Loucy (cell line): ENCODE data around the gene AKR1B15.

Experiments
- CTCF ChIP-seq: fragments of 200-600 bp; sonication (generic); conservative IDR thresholded peaks from 2 replicates; pipeline ENCODE4 v1.5.1; 2014; ENCODE audit warnings: mild to moderate bottlenecking, antibody characterized with exemption, low read length
- EZH2phosphoT487 ChIP-seq: fragments of 200-600 bp; IDR thresholded peaks from 2 replicates; pipeline ENCODE4 v1.6.1; 2018; ENCODE audit warnings: antibody characterized with exemption, mild to moderate bottlenecking, moderate library complexity, borderline replicate concordance

DNA sequence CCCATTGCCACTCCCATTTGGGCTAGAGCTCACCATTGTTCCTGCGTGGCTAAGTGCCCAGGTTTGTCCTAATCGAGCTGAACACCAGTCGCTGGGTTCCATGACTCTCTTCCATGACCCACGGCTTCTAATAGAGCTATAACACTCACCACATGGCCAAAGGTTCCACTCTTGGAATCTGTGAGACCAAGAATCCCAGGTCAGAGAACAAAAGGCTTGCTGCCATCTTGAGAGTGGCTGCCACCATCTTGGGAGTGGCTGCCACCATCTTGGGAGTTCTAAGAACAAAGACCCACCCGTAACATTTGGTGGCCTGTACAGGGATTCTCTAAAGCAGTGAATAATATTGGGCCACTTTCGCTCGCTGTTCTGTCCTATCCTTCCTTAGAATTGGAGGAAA lies 37.0 kb downstream of the AKR1B15 start:
- TF ChIP-seq CTCF (no peak), EZH2phosphoT487 (no peak)
